GM12878 (cell line): ENCODE results near the gene GSTM5.

ENCODE experiments used
- BACH1 ChIP-seq: fragments of 450-650 bp; IDR thresholded peaks from 2 replicates; pipeline ENCODE4 v1.6.1; 2017; ENCODE audit warnings: mild to moderate bottlenecking, borderline replicate concordance
- POLR2A ChIP-seq: IDR thresholded peaks from 2 replicates; pipeline ENCODE4 v1.6.1; 2011; ENCODE audit warnings: low read depth, mild to moderate bottlenecking, low read length
- TARDBP ChIP-seq: IDR thresholded peaks from 2 replicates; pipeline ENCODE4 v1.6.1; 2016; ENCODE audit warnings: borderline replicate concordance
- TF ChIP-seq, protein P1 (sequence below): IDR thresholded peaks from 2 replicates; pipeline ENCODE4 v1.6.1; 2012; ENCODE audit warnings: low read depth, low read length, improper control_type of control experiment
- TF ChIP-seq, protein P2 (sequence below), 3 experiments: IDR thresholded peaks in 2 of 3; conservative IDR thresholded peaks in 1 of 3; 2 replicates each; pipeline ENCODE4 v1.5.1; 2011; ENCODE audit warnings: low read depth in 3 of 3, low read length in 3 of 3, mild to moderate bottlenecking in 3 of 3, control low read depth in 2 of 3, moderate library complexity in 2 of 3, inconsistent platforms in 1 of 3, mixed read lengths in 1 of 3; ENCODE audit not compliant: control insufficient read depth in 2 of 3, insufficient read depth in 1 of 3; ENCODE audit errors: extremely low read depth in 1 of 3
- TF ChIP-seq, protein P3 (sequence below): IDR thresholded peaks from 2 replicates; pipeline ENCODE4 v1.6.1; 2012; ENCODE audit warnings: low read depth, low read length, improper control_type of control experiment

DNA sequence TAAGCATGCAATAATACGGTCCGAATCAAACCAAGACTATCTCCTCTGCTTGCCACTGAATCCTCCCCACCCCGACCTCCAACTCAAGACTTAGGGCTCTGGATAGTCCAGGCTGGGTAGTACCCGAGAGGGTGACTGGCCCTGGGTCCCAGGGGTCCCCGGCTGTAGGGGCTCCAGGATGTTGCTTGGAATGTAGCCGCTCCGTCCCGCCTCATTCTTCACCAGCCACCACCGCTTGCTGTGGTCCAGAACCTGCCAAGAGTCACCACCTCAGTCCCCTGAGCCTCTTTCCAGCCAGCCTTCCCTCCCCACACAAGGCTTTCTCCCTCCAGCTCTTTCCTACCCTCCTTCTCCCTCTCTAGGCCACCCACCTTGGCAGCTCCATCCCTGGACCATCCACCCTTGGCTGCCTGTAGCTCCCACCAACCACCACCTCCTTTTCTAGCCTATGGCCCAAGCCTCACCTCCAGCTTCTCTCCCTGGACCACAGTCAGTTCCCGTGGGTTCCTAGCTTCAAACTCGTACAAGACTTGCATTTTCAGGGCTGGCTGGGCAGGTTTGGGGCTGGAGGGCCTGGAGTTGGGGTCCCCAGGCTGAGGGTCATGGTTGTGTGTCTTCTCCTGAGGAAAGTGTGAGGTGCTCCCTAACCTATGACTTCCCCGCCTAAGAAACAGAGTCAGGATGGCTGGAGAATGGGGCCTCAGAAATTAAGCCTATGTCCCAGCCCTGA lies 39.6 kb downstream of the GSTM5 start:
- TF ChIP-seq, protein P1, sequence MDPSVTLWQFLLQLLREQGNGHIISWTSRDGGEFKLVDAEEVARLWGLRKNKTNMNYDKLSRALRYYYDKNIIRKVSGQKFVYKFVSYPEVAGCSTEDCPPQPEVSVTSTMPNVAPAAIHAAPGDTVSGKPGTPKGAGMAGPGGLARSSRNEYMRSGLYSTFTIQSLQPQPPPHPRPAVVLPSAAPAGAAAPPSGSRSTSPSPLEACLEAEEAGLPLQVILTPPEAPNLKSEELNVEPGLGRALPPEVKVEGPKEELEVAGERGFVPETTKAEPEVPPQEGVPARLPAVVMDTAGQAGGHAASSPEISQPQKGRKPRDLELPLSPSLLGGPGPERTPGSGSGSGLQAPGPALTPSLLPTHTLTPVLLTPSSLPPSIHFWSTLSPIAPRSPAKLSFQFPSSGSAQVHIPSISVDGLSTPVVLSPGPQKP = no peak
- TF ChIP-seq TARDBP = no peak
- no peak for TF ChIP-seq BACH1
- no peak for TF ChIP-seq POLR2A
- TF ChIP-seq, protein P2, sequence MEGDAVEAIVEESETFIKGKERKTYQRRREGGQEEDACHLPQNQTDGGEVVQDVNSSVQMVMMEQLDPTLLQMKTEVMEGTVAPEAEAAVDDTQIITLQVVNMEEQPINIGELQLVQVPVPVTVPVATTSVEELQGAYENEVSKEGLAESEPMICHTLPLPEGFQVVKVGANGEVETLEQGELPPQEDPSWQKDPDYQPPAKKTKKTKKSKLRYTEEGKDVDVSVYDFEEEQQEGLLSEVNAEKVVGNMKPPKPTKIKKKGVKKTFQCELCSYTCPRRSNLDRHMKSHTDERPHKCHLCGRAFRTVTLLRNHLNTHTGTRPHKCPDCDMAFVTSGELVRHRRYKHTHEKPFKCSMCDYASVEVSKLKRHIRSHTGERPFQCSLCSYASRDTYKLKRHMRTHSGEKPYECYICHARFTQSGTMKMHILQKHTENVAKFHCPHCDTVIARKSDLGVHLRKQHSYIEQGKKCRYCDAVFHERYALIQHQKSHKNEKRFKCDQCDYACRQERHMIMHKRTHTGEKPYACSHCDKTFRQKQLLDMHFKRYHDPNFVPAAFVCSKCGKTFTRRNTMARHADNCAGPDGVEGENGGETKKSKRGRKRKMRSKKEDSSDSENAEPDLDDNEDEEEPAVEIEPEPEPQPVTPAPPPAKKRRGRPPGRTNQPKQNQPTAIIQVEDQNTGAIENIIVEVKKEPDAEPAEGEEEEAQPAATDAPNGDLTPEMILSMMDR (IDR thresholded peaks at IDR 0.05 in 2 of 3, conservative IDR thresholded peaks at IDR 0.05 in 1 of 3; ENCODE audit: control insufficient read depth in 2 of 3, extremely low read depth in 1 of 3, insufficient read depth in 1 of 3, low read depth in 3 of 3, low read length in 3 of 3) = no peak
- TF ChIP-seq, protein P3, sequence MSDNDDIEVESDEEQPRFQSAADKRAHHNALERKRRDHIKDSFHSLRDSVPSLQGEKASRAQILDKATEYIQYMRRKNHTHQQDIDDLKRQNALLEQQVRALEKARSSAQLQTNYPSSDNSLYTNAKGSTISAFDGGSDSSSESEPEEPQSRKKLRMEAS = no peak
